ENCODE measurements around the gene ANKRD61. TPM values are rescaled to one million over a fixed set of nuclear protein-coding genes. Genes with fewer than 3 reads are reported as not detected.
A peak's percentile ranks its signal among the peaks of the same experiment; 100 is the strongest.

Gene ANKRD61
- polyA plus RNA-seq, 3 donors: not detected

DNA sequence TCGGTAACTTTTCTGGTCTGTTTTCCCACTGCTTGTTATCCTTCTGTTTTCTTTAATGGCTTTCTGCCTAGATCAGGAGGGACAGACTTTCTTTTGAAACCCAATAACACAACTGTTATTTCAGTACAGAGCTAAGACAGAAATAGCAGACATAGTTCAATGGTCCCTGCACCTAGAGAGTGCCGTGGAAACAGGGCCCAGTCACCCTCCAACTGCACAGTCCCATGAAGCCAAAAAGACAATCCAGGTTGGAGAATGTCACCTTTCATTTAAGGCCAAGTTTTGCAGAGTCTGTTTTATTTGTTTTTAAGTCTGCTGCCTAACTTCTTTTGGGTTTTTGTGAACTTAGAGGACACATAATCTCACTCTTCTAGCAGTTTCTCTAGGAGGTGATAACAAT is 19.6 kb upstream of the ANKRD61 start:
- WGBS (ENCODE audit: insufficient coverage): 100% methylated on average over 1 of the region's 2 CpGs
- peaks cover 0 to 2% (median 0%) of the 10 kb centered on the region in 7 donors for H3K9me3 Mint-ChIP-seq
- H2AFZ ChIP-seq (ENCODE audit: insufficient read depth, low read depth, low read length, poor library complexity, severe bottlenecking): no peak overlapping the region
- H3K4me3 ChIP-seq (replicated peaks in 1 of 3; ENCODE audit: low read depth in 2 of 3, low read length in 3 of 3): no peak overlapping the region
- intact Hi-C loops (cut with micrococcal nuclease): no loop called here
- peaks cover 18% of the 10 kb centered on the region for H3K4me1 Mint-ChIP-seq
- H3K4me1 ChIP-seq (ENCODE audit: control insufficient read depth in 1 of 2, insufficient read depth in 2 of 2, low read length in 2 of 2): peaks cover 6 to 12% of the 10 kb centered on the region in 2 donors
- peaks cover 51% of the 10 kb centered on the region for H3K79me2 ChIP-seq (ENCODE audit: insufficient read depth, low read length)
- H3K27ac Mint-ChIP-seq: peak overlapping the region in 2 of 7 donors; percentile 50 to 76
- TF ChIP-seq, protein P1, sequence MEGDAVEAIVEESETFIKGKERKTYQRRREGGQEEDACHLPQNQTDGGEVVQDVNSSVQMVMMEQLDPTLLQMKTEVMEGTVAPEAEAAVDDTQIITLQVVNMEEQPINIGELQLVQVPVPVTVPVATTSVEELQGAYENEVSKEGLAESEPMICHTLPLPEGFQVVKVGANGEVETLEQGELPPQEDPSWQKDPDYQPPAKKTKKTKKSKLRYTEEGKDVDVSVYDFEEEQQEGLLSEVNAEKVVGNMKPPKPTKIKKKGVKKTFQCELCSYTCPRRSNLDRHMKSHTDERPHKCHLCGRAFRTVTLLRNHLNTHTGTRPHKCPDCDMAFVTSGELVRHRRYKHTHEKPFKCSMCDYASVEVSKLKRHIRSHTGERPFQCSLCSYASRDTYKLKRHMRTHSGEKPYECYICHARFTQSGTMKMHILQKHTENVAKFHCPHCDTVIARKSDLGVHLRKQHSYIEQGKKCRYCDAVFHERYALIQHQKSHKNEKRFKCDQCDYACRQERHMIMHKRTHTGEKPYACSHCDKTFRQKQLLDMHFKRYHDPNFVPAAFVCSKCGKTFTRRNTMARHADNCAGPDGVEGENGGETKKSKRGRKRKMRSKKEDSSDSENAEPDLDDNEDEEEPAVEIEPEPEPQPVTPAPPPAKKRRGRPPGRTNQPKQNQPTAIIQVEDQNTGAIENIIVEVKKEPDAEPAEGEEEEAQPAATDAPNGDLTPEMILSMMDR (IDR thresholded peaks at IDR 0.05): no peak
- no peaks in the 10 kb centered on the region for H4K20me1 ChIP-seq (ENCODE audit: insufficient read depth, low read length)
- H3K9me3 ChIP-seq (replicated peaks in 1 of 2; ENCODE audit: control insufficient read depth in 1 of 2, insufficient read depth in 1 of 2, low read length in 2 of 2): no peaks in the 10 kb centered on the region
- no peak for DNase-seq
- H3K36me3 Mint-ChIP-seq: peaks cover 21 to 29% of the 10 kb centered on the region in 2 donors
- H3K27ac ChIP-seq (ENCODE audit: low read depth in 1 of 2, low read length in 2 of 2): peak overlapping the region in 1 of 2 donors; percentile 17
- H3K36me3 ChIP-seq (replicated peaks in 1 of 2; ENCODE audit: control insufficient read depth in 1 of 2, insufficient read depth in 2 of 2, low read length in 2 of 2): peaks cover 15 to 31% of the 10 kb centered on the region in 2 donors
- no peak overlapping the region for H3K9ac ChIP-seq (ENCODE audit: insufficient read depth, low read length, poor library complexity, severe bottlenecking)
- H3K27me3 ChIP-seq (ENCODE audit: control insufficient read depth in 2 of 2, insufficient read depth in 2 of 2, low read length in 2 of 2): no peaks in the 10 kb centered on the region
- no peak overlapping the region for H3K4me2 ChIP-seq (replicated peaks; ENCODE audit: extremely low read depth, low read length, poor library complexity, severe bottlenecking)
- no peak overlapping the region for H3K4me3 Mint-ChIP-seq
- peaks cover 0 to 1% (median 0%) of the 10 kb centered on the region in 3 donors for H3K27me3 Mint-ChIP-seq (ENCODE audit: low read depth in 3 of 3)

DNA sequence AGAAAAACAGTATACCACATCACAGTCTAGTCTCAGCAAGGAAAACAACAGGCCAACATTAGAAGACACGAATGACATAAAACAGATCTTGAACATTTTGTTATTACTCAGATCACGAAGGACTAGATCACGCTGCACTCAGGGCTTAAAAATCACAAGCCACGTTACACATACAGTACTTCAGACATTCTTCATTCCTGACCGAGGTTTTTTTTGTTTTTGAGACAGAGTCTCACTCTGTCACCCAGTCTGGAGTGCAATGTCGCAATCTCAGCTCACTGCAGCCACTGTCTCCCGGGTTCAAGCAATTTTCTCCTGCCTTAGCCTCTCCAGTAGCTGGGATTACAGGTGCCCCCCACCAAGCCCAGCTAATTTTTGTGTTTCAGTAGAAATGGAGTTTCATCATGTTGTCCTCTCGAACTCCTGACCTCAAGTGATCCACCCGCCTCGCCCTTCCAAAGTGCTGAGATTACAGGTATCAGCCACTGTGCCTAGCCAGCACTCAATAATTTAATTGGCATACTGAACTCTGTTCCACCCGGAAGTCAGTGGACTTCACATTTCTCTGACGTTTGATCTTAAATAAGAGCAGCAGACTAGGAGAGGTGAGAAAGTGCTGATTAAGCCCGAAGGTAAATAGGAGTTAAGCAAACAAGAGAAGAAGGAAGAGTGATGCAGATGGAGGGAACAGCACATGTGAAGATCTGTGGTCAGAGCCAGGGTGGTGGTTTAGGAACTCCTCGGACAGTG is 18.6 kb upstream of the ANKRD61 start:
- Histone ChIP-seq H3K27ac (ENCODE audit: low read depth in 1 of 2, low read length in 2 of 2) (peak overlapping the region in 1 of 2 donors; percentile 56), H4K20me1 (ENCODE audit: insufficient read depth, low read length) (no peaks in the 10 kb centered on the region), H3K4me2 (replicated peaks; ENCODE audit: extremely low read depth, low read length, poor library complexity, severe bottlenecking) (no peak overlapping the region), H3K9ac (ENCODE audit: insufficient read depth, low read length, poor library complexity, severe bottlenecking) (no peak overlapping the region), H3K4me1 (ENCODE audit: control insufficient read depth in 1 of 2, insufficient read depth in 2 of 2, low read length in 2 of 2) (peaks cover 6 to 12% of the 10 kb centered on the region in 2 donors), H3K9me3 (replicated peaks in 1 of 2; ENCODE audit: control insufficient read depth in 1 of 2, insufficient read depth in 1 of 2, low read length in 2 of 2) (no peaks in the 10 kb centered on the region), H3K27me3 (ENCODE audit: control insufficient read depth in 2 of 2, insufficient read depth in 2 of 2, low read length in 2 of 2) (no peaks in the 10 kb centered on the region), H3K79me2 (ENCODE audit: insufficient read depth, low read length) (peaks cover 51% of the 10 kb centered on the region), H3K4me3 (replicated peaks in 1 of 3; ENCODE audit: low read depth in 2 of 3, low read length in 3 of 3) (no peak overlapping the region), H3K36me3 (replicated peaks in 1 of 2; ENCODE audit: control insufficient read depth in 1 of 2, insufficient read depth in 2 of 2, low read length in 2 of 2) (peaks cover 24 to 41% of the 10 kb centered on the region in 2 donors), H2AFZ (ENCODE audit: insufficient read depth, low read depth, low read length, poor library complexity, severe bottlenecking) (no peak overlapping the region)
- no peak for DNase-seq
- TF ChIP-seq, protein P1 (IDR thresholded peaks at IDR 0.05): no peak
- peaks cover 0 to 1% (median 0%) of the 10 kb centered on the region in 3 donors for H3K27me3 Mint-ChIP-seq (ENCODE audit: low read depth in 3 of 3)
- peaks cover 13% of the 10 kb centered on the region for H3K4me1 Mint-ChIP-seq
- peak overlapping the region; percentile 18 to 76 (median 47) for H3K27ac Mint-ChIP-seq
- H3K4me3 Mint-ChIP-seq: no peak overlapping the region
- intact Hi-C loops (cut with micrococcal nuclease): no loop called here
- 79% methylated on average over 12 of the region's 14 CpGs for WGBS (ENCODE audit: insufficient coverage)
- peaks cover 29 to 39% of the 10 kb centered on the region in 2 donors for H3K36me3 Mint-ChIP-seq
- peaks cover 0 to 2% (median 0%) of the 10 kb centered on the region in 7 donors for H3K9me3 Mint-ChIP-seq
